Measurements from ENCODE around the gene CNTN5. TPM values are rescaled to one million over a fixed set of nuclear protein-coding genes. Genes with fewer than 3 reads are reported as not detected.

Gene CNTN5
- polyA plus RNA-seq, 1 donor from 2014 or later = 1.1 TPM

DNA sequence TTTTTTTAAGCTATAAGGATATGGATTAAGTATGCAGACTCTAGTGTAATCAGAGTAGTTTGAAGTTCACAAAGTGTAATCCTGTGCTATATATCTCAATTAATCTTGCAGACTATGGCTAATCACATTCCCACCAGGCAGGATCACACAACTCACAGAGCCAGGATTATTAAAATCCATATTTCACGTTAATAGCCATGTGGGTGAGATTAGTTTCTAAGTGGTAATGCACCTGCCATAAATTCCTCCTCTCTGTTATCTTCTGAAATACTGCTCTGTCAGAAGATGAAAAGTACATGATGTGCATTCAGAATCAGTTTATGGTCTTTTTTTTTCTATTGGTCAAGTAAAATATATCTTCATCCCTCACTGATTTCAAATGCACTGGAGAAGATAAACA, 686.1 kb downstream of the CNTN5 start:
- H3K27me3 ChIP-seq (ENCODE audit: insufficient read depth, low read depth, low read length) = no peaks in the 10 kb centered on the region
- no peaks in the 10 kb centered on the region for H3F3A ChIP-seq (ENCODE audit: insufficient read depth, low read length, poor library complexity, severe bottlenecking)
- H3K9me3 ChIP-seq (ENCODE audit: low read length) = no peaks in the 10 kb centered on the region
- no peak overlapping the region for H3K4me2 ChIP-seq (ENCODE audit: low read length)
- no peaks in the 10 kb centered on the region for H3K79me2 ChIP-seq (replicated peaks; ENCODE audit: insufficient read depth, low read length)
- no peaks in the 10 kb centered on the region for H4K20me1 ChIP-seq (ENCODE audit: insufficient read depth)
- no peak overlapping the region for H3K9ac ChIP-seq (ENCODE audit: low read length)
- TF ChIP-seq SMC3 (conservative IDR thresholded peaks at IDR 0.05; ENCODE audit: poor library complexity) = no peak
- no peak for TF ChIP-seq MXI1 (conservative IDR thresholded peaks at IDR 0.05; ENCODE audit: poor library complexity, severe bottlenecking)
- H3K9me2 ChIP-seq (ENCODE audit: insufficient read depth, low read length) = no peaks in the 10 kb centered on the region
- H3K27ac ChIP-seq (ENCODE audit: low read length) = no peak overlapping the region
- H3K4me3 ChIP-seq (ENCODE audit: low read length) = no peak overlapping the region
- no peak overlapping the region for H2AFZ ChIP-seq (ENCODE audit: low read depth, low read length)
- H3K36me3 ChIP-seq (ENCODE audit: insufficient read depth, low read length) = no peaks in the 10 kb centered on the region

DNA sequence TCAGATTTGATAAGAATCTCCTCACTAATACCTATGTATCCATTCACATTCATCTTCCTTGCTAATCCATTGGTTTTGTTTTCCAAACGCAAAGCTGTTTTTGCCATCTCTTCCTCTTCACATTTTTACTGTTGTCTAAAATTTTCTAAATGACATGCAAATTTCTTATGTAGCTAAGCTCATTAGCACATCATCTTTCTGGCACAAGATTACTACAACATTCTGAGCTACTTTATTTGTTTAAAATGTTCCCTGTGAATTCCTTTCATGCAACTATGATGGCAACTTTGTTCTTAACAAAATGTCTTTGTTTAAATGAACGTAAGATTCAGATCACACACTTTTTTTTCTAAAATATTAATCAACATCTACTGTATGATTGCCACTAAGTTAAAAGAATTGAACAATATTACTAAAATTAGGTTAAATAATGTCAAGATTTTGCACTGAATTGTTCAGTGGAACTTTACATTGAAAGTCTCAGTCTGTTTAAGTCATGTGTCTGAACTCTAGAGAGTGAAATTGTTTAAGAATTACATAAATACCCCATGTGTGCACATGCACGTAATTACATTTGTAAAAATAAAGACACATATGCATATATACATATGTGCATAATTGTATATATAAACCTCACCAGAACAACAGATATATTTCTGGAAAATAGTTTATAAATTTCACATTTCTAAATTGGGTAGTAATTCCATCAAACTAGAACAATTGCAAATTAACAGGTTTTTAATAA, 688.4 kb downstream of the CNTN5 start:
- no peak for TF ChIP-seq EP300 (conservative IDR thresholded peaks at IDR 0.05; ENCODE audit: poor library complexity, severe bottlenecking)
- no peak for TF ChIP-seq TAF1 (IDR thresholded peaks at IDR 0.05; ENCODE audit: low read depth)
- no peak for TF ChIP-seq RAD21 (conservative IDR thresholded peaks at IDR 0.05)
- TF ChIP-seq, protein P1, sequence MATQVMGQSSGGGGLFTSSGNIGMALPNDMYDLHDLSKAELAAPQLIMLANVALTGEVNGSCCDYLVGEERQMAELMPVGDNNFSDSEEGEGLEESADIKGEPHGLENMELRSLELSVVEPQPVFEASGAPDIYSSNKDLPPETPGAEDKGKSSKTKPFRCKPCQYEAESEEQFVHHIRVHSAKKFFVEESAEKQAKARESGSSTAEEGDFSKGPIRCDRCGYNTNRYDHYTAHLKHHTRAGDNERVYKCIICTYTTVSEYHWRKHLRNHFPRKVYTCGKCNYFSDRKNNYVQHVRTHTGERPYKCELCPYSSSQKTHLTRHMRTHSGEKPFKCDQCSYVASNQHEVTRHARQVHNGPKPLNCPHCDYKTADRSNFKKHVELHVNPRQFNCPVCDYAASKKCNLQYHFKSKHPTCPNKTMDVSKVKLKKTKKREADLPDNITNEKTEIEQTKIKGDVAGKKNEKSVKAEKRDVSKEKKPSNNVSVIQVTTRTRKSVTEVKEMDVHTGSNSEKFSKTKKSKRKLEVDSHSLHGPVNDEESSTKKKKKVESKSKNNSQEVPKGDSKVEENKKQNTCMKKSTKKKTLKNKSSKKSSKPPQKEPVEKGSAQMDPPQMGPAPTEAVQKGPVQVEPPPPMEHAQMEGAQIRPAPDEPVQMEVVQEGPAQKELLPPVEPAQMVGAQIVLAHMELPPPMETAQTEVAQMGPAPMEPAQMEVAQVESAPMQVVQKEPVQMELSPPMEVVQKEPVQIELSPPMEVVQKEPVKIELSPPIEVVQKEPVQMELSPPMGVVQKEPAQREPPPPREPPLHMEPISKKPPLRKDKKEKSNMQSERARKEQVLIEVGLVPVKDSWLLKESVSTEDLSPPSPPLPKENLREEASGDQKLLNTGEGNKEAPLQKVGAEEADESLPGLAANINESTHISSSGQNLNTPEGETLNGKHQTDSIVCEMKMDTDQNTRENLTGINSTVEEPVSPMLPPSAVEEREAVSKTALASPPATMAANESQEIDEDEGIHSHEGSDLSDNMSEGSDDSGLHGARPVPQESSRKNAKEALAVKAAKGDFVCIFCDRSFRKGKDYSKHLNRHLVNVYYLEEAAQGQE (IDR thresholded peaks at IDR 0.05; ENCODE audit: borderline replicate concordance) = no peak
- no peak for TF ChIP-seq EZH2 (IDR thresholded peaks at IDR 0.05; ENCODE audit: borderline replicate concordance, insufficient read depth, low read length, poor library complexity, severe bottlenecking)
- TF ChIP-seq POLR2AphosphoS5 (IDR thresholded peaks at IDR 0.05) = no peak
- no peak for TF ChIP-seq MXI1 (conservative IDR thresholded peaks at IDR 0.05; ENCODE audit: poor library complexity, severe bottlenecking)
- TF ChIP-seq CTCF (IDR thresholded peaks at IDR 0.05; ENCODE audit: poor library complexity, severe bottlenecking) = no peak
- no peak for TF ChIP-seq SMC3 (conservative IDR thresholded peaks at IDR 0.05; ENCODE audit: poor library complexity)
- Histone ChIP-seq H3K4me2 (ENCODE audit: low read length) (no peak overlapping the region), H3K9me2 (ENCODE audit: insufficient read depth, low read length) (no peaks in the 10 kb centered on the region), H3F3A (ENCODE audit: insufficient read depth, low read length, poor library complexity, severe bottlenecking) (no peaks in the 10 kb centered on the region), H3K79me2 (replicated peaks; ENCODE audit: insufficient read depth, low read length) (no peaks in the 10 kb centered on the region), H2AFZ (ENCODE audit: low read depth, low read length) (no peak overlapping the region), H3K4me3 (ENCODE audit: low read length) (no peak overlapping the region), H3K27ac (ENCODE audit: low read length) (no peak overlapping the region), H3K9me3 (ENCODE audit: low read length) (no peaks in the 10 kb centered on the region), H3K27me3 (ENCODE audit: insufficient read depth, low read depth, low read length) (no peaks in the 10 kb centered on the region), H3K36me3 (ENCODE audit: insufficient read depth, low read length) (no peaks in the 10 kb centered on the region), H4K20me1 (ENCODE audit: insufficient read depth) (no peaks in the 10 kb centered on the region), H3K9ac (ENCODE audit: low read length) (no peak overlapping the region)
